Kidney epithelial cell (primary cell): ENCODE measurements around the gene CLCN3. TPM values are rescaled to one million over a fixed set of nuclear protein-coding genes. Genes with fewer than 3 reads are reported as not detected.

Source experiments
- DNase-seq: peaks from one replicate; pipeline ENCODE4 v3.0.0-alpha.2; 2010; ENCODE audit warnings: low read depth
- H3K27me3 ChIP-seq: 2 replicates; pipeline ENCODE4 v1.6.0; 2011; ENCODE audit warnings: low read length; ENCODE audit not compliant: control insufficient read depth, insufficient read depth
- H3K36me3 ChIP-seq: 2 replicates; pipeline ENCODE4 v1.5.1; 2011; ENCODE audit warnings: low read length; ENCODE audit not compliant: control insufficient read depth, insufficient read depth
- H3K4me3 ChIP-seq: 2 replicates; pipeline ENCODE4 v1.5.1; 2011; ENCODE audit warnings: low read depth, mild to moderate bottlenecking, control low read depth, low read length
- total RNA-seq: library from RNA; depleted of rRNA; stranded (reverse); fragments of >200 nt; gene quantifications from 2 replicates; pipeline ENCODE4 v1.2.3, GENCODE V29; 2015
- TF ChIP-seq, protein P1 (sequence below): IDR thresholded peaks from 2 replicates; pipeline ENCODE4 v1.5.1; 2011; ENCODE audit warnings: mild to moderate bottlenecking, moderate library complexity, low read length, control low read depth, inconsistent platforms; ENCODE audit not compliant: insufficient read depth, poor library complexity, severe bottlenecking

Gene CLCN3
- total RNA-seq, 1 donor from 2014 or later, result 58.3 TPM

DNA sequence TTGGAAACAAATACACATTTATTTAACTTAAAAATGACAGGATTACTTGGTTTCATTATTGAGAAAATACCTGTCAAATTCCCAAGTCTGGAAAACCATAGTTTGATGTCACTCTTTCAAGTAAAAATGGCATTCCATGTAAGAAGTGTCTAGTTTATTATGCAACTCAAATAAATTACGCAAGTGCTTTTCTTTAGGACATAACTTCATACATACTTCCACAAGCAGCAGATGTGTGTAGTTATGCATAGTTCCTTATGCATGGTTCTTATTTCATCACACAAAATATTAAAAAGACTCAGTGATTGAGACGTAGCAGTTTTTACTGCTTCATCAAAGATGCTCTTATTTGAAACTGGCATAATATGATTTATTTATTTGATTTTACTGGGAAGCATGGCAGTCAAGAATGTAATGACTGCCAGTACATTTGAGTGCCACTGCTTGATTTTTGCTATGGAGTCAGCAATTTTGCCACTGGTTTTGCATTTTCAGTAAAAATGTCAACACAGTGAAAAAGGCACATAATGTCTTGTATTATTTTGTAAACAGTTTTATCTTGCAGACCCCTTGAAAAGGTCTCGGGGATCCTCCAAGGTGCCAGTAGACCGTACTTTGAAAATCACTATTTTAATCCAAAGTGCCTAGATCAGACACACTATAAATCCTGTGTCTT, 62.1 kb downstream of the CLCN3 start:
- TF ChIP-seq, protein P1, sequence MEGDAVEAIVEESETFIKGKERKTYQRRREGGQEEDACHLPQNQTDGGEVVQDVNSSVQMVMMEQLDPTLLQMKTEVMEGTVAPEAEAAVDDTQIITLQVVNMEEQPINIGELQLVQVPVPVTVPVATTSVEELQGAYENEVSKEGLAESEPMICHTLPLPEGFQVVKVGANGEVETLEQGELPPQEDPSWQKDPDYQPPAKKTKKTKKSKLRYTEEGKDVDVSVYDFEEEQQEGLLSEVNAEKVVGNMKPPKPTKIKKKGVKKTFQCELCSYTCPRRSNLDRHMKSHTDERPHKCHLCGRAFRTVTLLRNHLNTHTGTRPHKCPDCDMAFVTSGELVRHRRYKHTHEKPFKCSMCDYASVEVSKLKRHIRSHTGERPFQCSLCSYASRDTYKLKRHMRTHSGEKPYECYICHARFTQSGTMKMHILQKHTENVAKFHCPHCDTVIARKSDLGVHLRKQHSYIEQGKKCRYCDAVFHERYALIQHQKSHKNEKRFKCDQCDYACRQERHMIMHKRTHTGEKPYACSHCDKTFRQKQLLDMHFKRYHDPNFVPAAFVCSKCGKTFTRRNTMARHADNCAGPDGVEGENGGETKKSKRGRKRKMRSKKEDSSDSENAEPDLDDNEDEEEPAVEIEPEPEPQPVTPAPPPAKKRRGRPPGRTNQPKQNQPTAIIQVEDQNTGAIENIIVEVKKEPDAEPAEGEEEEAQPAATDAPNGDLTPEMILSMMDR, result no peak
- H3K4me3 ChIP-seq, result no peak overlapping the region
- DNase-seq, result no peak
- no peaks in the 10 kb centered on the region for H3K36me3 ChIP-seq
- no peaks in the 10 kb centered on the region for H3K27me3 ChIP-seq

DNA sequence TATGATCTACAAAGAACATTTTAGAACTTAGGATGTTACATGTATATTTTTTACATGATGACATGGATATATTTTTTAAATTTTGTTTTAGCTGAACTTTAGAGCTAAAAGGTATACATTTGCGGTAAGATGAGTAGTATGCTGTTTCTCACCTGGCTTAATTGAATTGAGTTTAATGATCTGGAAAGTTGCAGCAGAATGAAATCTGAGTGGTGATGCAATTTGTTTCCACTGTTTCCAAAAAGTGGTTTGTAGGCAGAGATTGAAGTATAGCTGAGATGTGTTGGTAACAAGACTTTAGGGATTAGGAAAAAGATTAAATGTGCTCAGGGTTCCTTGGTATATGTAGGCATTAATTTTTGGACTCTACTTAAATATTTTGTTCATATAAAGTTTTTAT, 69.3 kb downstream of the CLCN3 start:
- TF ChIP-seq, protein P1, result no peak
- no peaks in the 10 kb centered on the region for H3K36me3 ChIP-seq
- no peak for DNase-seq

DNA sequence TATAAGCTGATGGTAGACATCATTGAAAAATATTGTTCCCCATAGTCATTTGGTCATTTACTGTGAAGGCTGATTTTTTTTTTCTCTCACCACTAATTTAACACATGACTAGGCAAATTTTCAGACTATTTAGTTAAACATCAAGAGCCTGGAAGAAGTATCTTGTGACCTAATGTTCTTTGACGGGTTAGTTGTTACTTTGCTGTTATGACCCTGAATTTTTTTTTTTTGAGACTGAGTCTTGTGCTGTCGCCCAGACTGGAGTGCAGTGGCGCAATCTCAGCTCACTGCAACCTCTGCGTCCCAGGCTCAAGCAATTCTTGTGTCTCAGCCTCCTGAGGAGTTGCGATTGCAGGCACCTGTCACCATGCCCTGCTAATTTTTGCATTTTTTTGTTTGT, 70.4 kb downstream of the CLCN3 start:
- Histone ChIP-seq H3K4me3 (no peak overlapping the region), H3K27me3 (no peaks in the 10 kb centered on the region), H3K36me3 (no peaks in the 10 kb centered on the region)
- no peak for DNase-seq
- TF ChIP-seq, protein P1, result no peak

More for the DNA sequence above, 69.3 kb downstream of the CLCN3 start:
- Histone ChIP-seq H3K4me3 (no peak overlapping the region), H3K27me3 (no peaks in the 10 kb centered on the region)

DNA sequence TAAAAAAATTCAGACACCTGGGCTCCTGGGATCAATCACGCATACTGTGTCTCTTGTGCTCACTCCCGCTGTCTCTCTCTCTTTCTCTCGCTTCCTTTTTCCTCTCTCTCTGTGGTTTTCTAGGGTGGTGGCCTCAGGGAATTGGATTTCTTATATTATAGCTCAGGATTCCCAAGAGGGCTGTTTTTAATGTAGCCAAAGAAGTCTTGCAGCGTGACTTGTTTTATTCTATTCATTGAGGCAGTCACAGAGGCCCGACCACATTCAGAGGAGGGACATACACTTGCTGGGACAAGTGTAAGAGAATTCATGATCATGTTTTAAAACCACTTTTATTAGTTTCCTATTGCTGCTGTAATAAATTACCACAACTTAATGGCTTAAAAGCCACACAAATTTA, 78.0 kb downstream of the CLCN3 start:
- H3K36me3 ChIP-seq, result no peaks in the 10 kb centered on the region
- TF ChIP-seq, protein P1, result no peak

DNA sequence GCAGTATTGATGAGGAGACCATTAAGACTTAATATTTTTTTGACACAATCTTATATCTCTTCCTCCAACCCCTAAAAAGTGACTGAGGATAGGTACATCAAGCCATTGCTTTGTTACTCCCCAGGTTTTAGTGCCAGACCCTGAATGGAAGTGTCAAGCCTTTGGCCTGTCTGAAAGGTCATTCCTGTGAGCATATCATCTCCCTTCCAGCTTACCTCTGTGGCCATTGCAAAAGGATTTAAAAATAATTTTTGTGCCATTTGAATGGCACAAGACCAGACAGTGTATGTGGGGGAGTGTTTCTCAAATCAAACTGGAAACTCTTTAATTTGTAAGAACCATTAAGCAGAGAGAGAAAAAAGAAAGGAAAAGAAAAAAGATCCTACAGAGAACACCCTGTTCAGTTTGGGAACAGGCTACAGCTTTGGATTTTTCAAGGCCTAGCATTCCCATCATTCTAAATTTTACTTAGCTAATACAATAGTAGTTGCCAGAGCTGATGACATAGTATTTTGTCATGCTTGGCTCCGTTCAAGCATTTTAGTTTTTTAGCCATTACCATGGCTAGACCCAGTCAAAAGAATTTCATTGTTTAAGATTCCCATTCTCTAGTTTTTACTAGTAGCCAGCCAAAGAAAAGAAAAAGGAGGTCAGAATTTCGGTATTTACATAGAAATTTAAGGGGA, 87.7 kb downstream of the CLCN3 start:
- DNase-seq, result no peak
- H3K27me3 ChIP-seq, result no peaks in the 10 kb centered on the region
- TF ChIP-seq, protein P1, result no peak
- no peaks in the 10 kb centered on the region for H3K36me3 ChIP-seq
- H3K4me3 ChIP-seq, result no peak overlapping the region

More for the DNA sequence above, 78.0 kb downstream of the CLCN3 start:
- no peaks in the 10 kb centered on the region for H3K27me3 ChIP-seq
- H3K4me3 ChIP-seq, result no peak overlapping the region
- DNase-seq, result no peak
